ENCODE data around the gene URB1.
"Not testable (repeated sequence)": the region's sequence is repeated elsewhere in the genome, so short reads cannot be mapped to it uniquely, and the experiment has no call there.

Gene URB1

GRCh38 chr21:32317726-32318125 lies 75.1 kb downstream of the URB1 start:
- Mint-ChIP-seq H3K27me3 (no peaks in the 10 kb centered on the region), H3K4me1 (no peaks in the 10 kb centered on the region), H3K9me3 (no peaks in the 10 kb centered on the region), H3K36me3 (peaks cover 31% of the 10 kb centered on the region), H3K4me3 (no peak overlapping the region), H3K27ac (no peak overlapping the region)
- ATAC-seq (ENCODE audit: low read depth) = no peak
- DNase-seq (ENCODE audit: low spot score in 2 of 2) = no peak

GRCh38 chr21:32316361-32317215 lies 76.2 kb downstream of the URB1 start:
- H3K36me3 Mint-ChIP-seq = peaks cover 28% of the 10 kb centered on the region
- H3K27ac Mint-ChIP-seq = no peak overlapping the region
- ATAC-seq (ENCODE audit: low read depth) (no peak), DNase-seq (ENCODE audit: low spot score in 2 of 2) (no peak)
- H3K27me3 Mint-ChIP-seq = no peaks in the 10 kb centered on the region
- no peaks in the 10 kb centered on the region for H3K9me3 Mint-ChIP-seq
- no peak overlapping the region for H3K4me3 Mint-ChIP-seq
- no peaks in the 10 kb centered on the region for H3K4me1 Mint-ChIP-seq

GRCh38 chr21:32315511-32316281 lies 77.1 kb downstream of the URB1 start:
- ATAC-seq (ENCODE audit: low read depth) (no peak), DNase-seq (ENCODE audit: low spot score in 2 of 2) (no peak)
- Mint-ChIP-seq H3K4me1 (no peaks in the 10 kb centered on the region), H3K4me3 (no peak overlapping the region), H3K27ac (no peak overlapping the region), H3K36me3 (peaks cover 25% of the 10 kb centered on the region), H3K27me3 (no peaks in the 10 kb centered on the region), H3K9me3 (no peaks in the 10 kb centered on the region)

GRCh38 chr21:32314806-32315205 lies 78.0 kb downstream of the URB1 start:
- Mint-ChIP-seq H3K4me1 (no peaks in the 10 kb centered on the region), H3K36me3 (peaks cover 25% of the 10 kb centered on the region), H3K27me3 (no peaks in the 10 kb centered on the region), H3K9me3 (no peaks in the 10 kb centered on the region), H3K27ac (no peak overlapping the region), H3K4me3 (no peak overlapping the region)
- DNase-seq (ENCODE audit: low spot score in 2 of 2) = no peak
- ATAC-seq (ENCODE audit: low read depth) = no peak

- Mint-ChIP-seq H3K27me3 (no peaks in the 10 kb centered on the region), H3K4me3 (no peak overlapping the region), H3K27ac (no peak overlapping the region), H3K36me3 (peaks cover 22% of the 10 kb centered on the region), H3K9me3 (no peaks in the 10 kb centered on the region), H3K4me1 (no peaks in the 10 kb centered on the region)
- no peak for ATAC-seq (ENCODE audit: low read depth)
- no peak for DNase-seq (ENCODE audit: low spot score in 2 of 2)
These were observed 79.8 kb downstream of the URB1 start for GRCh38 chr21:32312976-32313375.

DNA sequence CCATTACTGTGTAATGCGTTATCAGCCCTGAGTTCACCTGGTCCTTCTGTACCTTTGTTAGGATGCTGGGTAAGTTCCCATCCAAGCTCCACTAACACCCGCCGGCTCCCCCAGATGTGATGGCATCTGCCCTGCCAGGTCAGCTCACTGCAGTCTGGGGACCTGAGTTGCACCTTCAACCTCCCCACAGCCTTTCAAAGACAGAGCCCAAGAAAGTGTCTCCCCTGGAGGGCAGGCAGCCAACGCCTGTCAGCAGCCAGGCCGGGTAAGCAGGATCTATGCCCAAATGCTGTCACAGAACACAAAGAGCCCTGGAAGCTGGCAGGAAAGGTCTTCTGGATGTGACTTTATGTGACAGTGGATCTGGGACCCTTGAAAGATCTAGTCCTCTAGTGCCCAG lies 80.5 kb downstream of the URB1 start:
- H3K4me3 Mint-ChIP-seq = no peak overlapping the region
- DNase-seq (ENCODE audit: low spot score in 2 of 2) = no peak
- H3K4me1 Mint-ChIP-seq = no peaks in the 10 kb centered on the region
- H3K9me3 Mint-ChIP-seq = no peaks in the 10 kb centered on the region
- H3K27ac Mint-ChIP-seq = no peak overlapping the region
- H3K36me3 Mint-ChIP-seq = peaks cover 18% of the 10 kb centered on the region
- no peaks in the 10 kb centered on the region for H3K27me3 Mint-ChIP-seq
- no peak for ATAC-seq (ENCODE audit: low read depth)

DNA sequence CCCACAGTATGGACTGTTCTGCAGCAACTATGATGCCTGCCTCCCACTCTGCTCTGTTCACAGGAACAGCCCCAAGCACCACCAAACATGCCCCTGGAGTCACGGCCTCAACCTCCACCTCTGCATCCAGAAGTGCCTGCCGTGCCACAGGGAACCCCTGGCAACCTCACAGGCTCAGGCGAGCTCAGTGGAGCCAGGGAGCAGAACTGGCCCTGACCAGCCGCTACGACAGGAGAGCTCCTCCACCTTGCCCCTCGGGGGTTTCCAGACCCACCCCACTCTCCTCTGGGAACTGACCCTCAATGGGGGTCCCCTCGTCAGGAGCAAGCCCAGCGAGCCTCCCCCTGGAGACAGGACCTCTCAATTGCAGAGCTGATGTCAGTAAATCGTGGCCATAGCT lies 81.2 kb downstream of the URB1 start:
- Mint-ChIP-seq H3K4me1 (no peaks in the 10 kb centered on the region), H3K4me3 (no peak overlapping the region), H3K27me3 (no peaks in the 10 kb centered on the region), H3K36me3 (peaks cover 20% of the 10 kb centered on the region), H3K27ac (no peak overlapping the region), H3K9me3 (no peaks in the 10 kb centered on the region)
- no peak for ATAC-seq (ENCODE audit: low read depth)
- no peak for DNase-seq (ENCODE audit: low spot score in 2 of 2)

DNA sequence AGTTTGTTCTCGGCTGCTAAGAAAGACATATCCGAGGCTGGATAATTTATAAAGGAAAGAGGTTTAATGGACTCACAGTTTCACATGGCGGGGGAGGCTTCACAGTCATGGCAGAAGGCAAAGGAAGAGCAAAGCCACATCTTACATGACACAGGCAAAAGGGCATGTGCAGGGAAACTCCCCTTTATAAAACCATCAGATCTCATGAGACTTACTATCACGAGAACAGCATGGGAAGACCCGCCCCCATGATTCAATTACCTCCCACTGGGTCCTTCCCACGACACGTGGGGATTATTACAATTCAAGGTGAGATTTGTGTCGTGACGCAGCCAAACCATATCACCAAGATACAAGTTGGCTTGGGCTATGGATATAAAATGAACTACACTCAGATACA lies 81.8 kb downstream of the URB1 start:
- H3K36me3 Mint-ChIP-seq = peaks cover 26% of the 10 kb centered on the region
- H3K4me1 Mint-ChIP-seq; H3K27ac Mint-ChIP-seq; H3K27me3 Mint-ChIP-seq; H3K4me3 Mint-ChIP-seq; H3K9me3 Mint-ChIP-seq; ATAC-seq (ENCODE audit: low read depth); DNase-seq (ENCODE audit: low spot score in 2 of 2): not testable (repeated sequence)

- DNase-seq (ENCODE audit: low spot score in 2 of 2) = no peak
- Mint-ChIP-seq H3K9me3 (no peaks in the 10 kb centered on the region), H3K4me1 (no peaks in the 10 kb centered on the region), H3K36me3 (peaks cover 27% of the 10 kb centered on the region), H3K4me3 (no peak overlapping the region), H3K27me3 (no peaks in the 10 kb centered on the region), H3K27ac (no peak overlapping the region)
- ATAC-seq (ENCODE audit: low read depth) = no peak
These were observed 82.8 kb downstream of the URB1 start for GRCh38 chr21:32309906-32310460.

- Mint-ChIP-seq H3K4me3 (no peak overlapping the region), H3K27me3 (no peaks in the 10 kb centered on the region), H3K36me3 (peaks cover 24% of the 10 kb centered on the region), H3K27ac (no peak overlapping the region), H3K4me1 (no peaks in the 10 kb centered on the region), H3K9me3 (no peaks in the 10 kb centered on the region)
- no peak for DNase-seq (ENCODE audit: low spot score in 2 of 2)
- ATAC-seq (ENCODE audit: low read depth) = no peak
These were observed 84.1 kb downstream of the URB1 start for GRCh38 chr21:32308696-32309095.

- ATAC-seq (ENCODE audit: low read depth) (no peak), DNase-seq (ENCODE audit: low spot score in 2 of 2) (no peak)
- Mint-ChIP-seq H3K4me3 (no peak overlapping the region), H3K27ac (no peak overlapping the region), H3K4me1 (no peaks in the 10 kb centered on the region), H3K36me3 (peaks cover 18% of the 10 kb centered on the region), H3K27me3 (no peaks in the 10 kb centered on the region), H3K9me3 (no peaks in the 10 kb centered on the region)
These were observed 85.1 kb downstream of the URB1 start for GRCh38 chr21:32307706-32308105.

GRCh38 chr21:32306021-32306780 lies 86.6 kb downstream of the URB1 start:
- Mint-ChIP-seq H3K27ac (no peak overlapping the region), H3K9me3 (no peaks in the 10 kb centered on the region), H3K4me1 (no peaks in the 10 kb centered on the region), H3K27me3 (no peaks in the 10 kb centered on the region), H3K4me3 (no peak overlapping the region), H3K36me3 (peaks cover 20% of the 10 kb centered on the region)
- no peak for DNase-seq (ENCODE audit: low spot score in 2 of 2)
- no peak for ATAC-seq (ENCODE audit: low read depth)

- H3K4me1 Mint-ChIP-seq = no peaks in the 10 kb centered on the region
- DNase-seq (ENCODE audit: low spot score in 2 of 2) (no peak), ATAC-seq (ENCODE audit: low read depth) (no peak)
- H3K27me3 Mint-ChIP-seq = no peaks in the 10 kb centered on the region
- no peak overlapping the region for H3K4me3 Mint-ChIP-seq
- no peaks in the 10 kb centered on the region for H3K9me3 Mint-ChIP-seq
- H3K36me3 Mint-ChIP-seq = peaks cover 21% of the 10 kb centered on the region
- H3K27ac Mint-ChIP-seq = no peak overlapping the region
These were observed 87.8 kb downstream of the URB1 start for GRCh38 chr21:32304998-32305397.

DNA sequence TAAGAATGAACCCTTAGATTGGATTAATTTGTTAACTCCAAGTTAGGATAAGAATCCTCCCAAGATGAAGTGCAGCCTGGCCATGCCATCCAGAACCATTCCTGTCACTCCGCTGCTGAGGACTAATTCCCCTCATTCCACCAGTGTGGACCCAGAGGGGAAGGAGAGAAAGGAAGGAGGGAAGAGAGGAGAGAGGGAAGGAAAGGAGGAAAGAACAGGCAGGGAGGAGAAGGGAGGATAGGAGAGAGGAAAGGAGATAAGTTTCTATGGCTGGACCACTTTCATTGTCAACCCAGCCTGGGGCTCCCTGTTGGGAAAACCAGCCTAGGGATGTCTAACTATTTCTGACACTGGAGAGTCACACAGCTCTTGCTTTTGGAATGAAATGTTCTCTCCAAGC lies 89.4 kb downstream of the URB1 start:
- H3K4me1 Mint-ChIP-seq = no peaks in the 10 kb centered on the region
- ATAC-seq (ENCODE audit: low read depth) (no peak), DNase-seq (ENCODE audit: low spot score in 2 of 2) (no peak)
- no peak overlapping the region for H3K27ac Mint-ChIP-seq
- H3K9me3 Mint-ChIP-seq = no peaks in the 10 kb centered on the region
- no peaks in the 10 kb centered on the region for H3K27me3 Mint-ChIP-seq
- peaks cover 18% of the 10 kb centered on the region for H3K36me3 Mint-ChIP-seq
- no peak overlapping the region for H3K4me3 Mint-ChIP-seq
